Esophagus muscularis mucosa (tissue), 4 donors: ENCODE data around the gene KCTD16.

Experiments
- CTCF ChIP-seq, 3 experiments: fragments of 200-600 bp in 2 of 3; fragments of 450-650 bp in 1 of 3; sonication (generic) in 2 of 3; IDR thresholded peaks; one replicate each; pipeline ENCODE4 v1.5.1; 2017 to 2019; ENCODE audit warnings: antibody characterized with exemption in 3 of 3, mild to moderate bottlenecking in 2 of 3, moderate library complexity in 1 of 3
- EP300 ChIP-seq: sonication (generic); formaldehyde crosslinking; IDR thresholded peaks from one replicate; pipeline ENCODE4 v1.6.1; 2017; ENCODE audit warnings: antibody characterized with exemption
- POLR2A ChIP-seq: fragments of 450-650 bp; IDR thresholded peaks from one replicate; pipeline ENCODE4 v1.6.1; 2017; ENCODE audit warnings: antibody characterized with exemption, moderate library complexity, mild to moderate bottlenecking, low read depth
- POLR2AphosphoS5 ChIP-seq, 2 donors: sonication (generic); formaldehyde crosslinking; IDR thresholded peaks; one replicate each; pipeline ENCODE4 v1.6.1; 2017; ENCODE audit warnings: antibody characterized with exemption in 2 of 2

- TF ChIP-seq POLR2A (no peak), CTCF (IDR thresholded peaks at IDR 0.05) (no peak), EP300 (no peak), POLR2AphosphoS5 (IDR thresholded peaks at IDR 0.05) (no peak)
These were observed 83.9 kb downstream of the KCTD16 start for GRCh38 chr5:144254552-144254951.
